HL-60/S4 (cell line): ENCODE results near the gene DYSF.

Experiments
- in situ Hi-C: fragments of 300-500 bp; cut with MboI; formaldehyde crosslinking; loops from 2 replicates; pipeline ENCODE4 v1.14.3; 2022; ENCODE audit warnings: low sequenced_read_pairs

The DYSF gene

GRCh38 chr2:71498261-71498701, 44.9 kb downstream of the DYSF start:
- in situ Hi-C loops: no loop called here

GRCh38 chr2:71499691-71500090, 46.3 kb downstream of the DYSF start:
- in situ Hi-C loops: no loop called here

DNA sequence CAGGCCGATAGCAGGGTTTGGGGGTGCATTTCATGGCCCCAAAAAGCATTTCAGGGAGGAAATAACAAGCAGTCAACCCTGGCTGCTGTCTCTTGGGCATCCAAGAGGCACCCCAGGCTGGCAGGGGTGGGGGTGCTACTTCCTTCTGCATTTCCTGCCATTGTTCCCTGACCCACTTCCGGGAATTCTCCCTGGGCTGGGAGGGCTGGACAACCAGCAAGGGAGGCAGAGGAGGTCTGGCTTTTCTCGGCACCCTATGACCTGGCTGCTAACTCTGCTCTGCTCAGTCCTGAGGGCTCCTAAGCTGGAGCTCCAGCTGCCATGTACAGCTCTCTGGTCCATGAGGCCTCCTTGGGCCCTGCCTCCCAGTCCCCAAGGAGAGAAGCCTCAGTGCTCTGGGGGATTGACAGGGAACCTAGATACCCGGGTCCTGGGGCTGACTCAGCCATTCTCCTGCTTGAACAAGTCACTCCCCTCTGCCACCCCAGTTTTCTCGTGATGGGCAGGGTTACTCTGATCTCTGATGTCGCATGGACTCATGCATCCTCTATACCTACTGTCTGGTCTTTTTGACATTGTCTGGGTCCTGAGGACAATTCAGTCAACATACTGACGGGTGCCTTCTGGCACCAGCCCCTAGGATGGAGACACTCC, 47.2 kb downstream of the DYSF start:
- in situ Hi-C loops: no loop called here

GRCh38 chr2:71502941-71503738, 49.8 kb downstream of the DYSF start:
- in situ Hi-C loops: no loop called here

DNA sequence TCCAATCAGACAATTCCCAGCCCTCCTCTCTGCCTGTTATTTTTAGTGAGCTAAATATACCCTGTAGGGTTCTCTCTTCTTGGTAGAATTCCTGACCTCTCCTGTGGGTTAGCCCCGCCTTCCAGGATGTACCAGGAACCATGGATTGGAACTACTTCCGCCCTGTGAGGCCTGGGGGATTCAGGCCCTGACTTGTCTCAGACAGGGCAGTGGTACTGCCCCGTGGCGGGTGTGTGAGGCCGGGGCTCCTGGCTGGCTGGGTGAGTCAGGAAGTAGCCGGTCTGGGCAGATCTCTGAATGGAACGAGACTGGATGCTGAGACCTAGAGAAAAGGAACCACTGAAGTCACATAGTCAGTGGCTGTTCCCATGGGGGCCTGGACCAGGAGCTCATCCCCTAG, 50.5 kb downstream of the DYSF start:
- in situ Hi-C loops: no loop called here

GRCh38 chr2:71504611-71505010, 51.2 kb downstream of the DYSF start:
- in situ Hi-C loops: no loop called here

GRCh38 chr2:71505086-71505769, 51.9 kb downstream of the DYSF start:
- in situ Hi-C loops: no loop called here

DNA sequence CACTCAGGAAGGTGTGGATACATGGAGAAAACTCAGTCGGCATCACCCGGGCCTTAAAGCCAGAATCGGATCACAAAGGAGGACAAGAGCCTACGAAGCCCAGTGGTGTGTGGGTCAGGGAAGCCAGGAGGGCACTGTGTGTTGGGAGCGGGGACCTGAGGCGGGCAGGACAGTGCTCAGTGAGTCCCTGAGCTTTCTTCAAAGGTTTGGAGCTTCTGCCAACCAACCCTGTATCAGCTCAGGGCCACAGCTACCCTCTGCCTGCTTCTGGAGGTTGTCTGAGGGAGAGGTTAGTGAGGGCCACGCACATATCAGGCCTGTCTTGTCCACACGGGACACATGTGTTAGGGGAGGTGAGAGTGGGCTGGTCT, 52.4 kb downstream of the DYSF start:
- in situ Hi-C loops: no loop called here

- in situ Hi-C loops: no loop called here
Measured at GRCh38 chr2:71506222-71507153, 53.1 kb downstream of the DYSF start.

DNA sequence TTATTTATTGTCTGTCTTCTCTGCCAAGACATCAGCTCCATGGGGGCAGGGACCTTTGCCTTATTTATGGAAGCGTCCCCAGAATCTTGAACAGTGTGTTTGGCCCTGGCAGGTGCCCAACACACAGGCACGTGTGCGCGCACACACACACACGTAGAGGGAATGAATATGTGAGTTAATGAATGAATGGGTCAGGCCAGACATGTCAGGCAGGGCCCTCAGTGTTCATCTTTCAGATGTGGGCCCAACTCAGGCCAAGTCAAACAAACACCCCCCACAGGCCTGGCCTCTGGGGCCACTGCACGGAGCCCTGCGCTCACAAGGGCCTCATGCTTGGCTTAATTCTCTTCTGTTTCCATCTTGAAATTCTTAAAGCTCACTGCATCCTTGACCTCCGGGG, 54.1 kb downstream of the DYSF start:
- in situ Hi-C loops: no loop called here

DNA sequence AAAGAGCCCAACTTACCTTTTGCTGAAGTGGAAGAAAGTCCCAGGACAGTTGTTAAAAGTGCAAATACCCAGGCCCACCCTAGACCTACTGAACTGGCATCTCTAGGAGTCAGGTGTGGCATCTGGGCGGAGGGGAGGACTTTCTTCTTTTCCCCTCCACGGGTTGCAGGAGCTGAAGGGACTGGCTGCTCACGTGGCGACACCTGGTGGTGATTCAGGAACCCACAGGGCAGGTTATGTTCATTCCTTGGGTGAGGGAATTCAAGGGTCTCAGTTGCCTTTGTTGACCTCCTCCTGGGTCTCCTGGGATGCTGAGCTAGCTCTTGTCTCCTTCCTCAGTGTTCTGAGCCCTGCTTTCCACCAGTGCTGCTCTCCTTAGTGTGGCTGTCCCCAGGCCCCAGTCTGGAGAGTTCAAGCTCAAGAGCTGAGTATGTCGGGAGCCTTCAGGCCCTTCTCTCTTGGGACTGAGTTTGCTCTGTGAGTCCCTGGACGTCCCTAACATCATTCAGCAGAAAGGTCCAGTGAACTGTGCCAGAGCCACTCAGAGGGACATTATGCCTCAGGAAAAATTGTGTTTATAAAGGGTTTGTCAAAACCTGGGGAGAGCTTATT, 56.9 kb downstream of the DYSF start:
- in situ Hi-C loops: loop anchor here (10.0 kb wide), 1 partner anchor 216 kb away; no protein-coding TSS in a partner anchor

- in situ Hi-C loops: loop anchor here (10.0 kb wide), 1 partner anchor 216 kb away; no protein-coding TSS in a partner anchor
Measured at GRCh38 chr2:71510938-71511337, 57.6 kb downstream of the DYSF start.

DNA sequence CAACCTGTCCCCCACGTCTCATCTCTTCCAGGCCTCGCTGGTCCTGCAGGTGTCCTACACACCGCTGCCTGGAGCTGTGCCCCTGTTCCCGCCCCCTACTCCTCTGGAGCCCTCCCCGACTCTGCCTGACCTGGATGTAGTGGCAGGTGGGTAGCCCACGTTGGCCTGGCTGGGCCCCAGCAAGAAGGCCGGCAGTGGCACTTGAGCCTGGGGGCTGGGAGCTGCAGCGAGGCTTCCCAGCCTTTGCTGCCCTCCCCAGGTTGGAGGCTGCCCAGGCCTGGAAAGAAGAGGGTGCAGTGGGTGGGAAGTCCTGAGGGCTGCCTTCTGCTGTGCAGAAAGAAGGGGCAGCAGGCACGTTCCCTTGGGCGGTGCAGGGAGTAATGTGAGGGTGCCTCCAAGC, 58.4 kb downstream of the DYSF start:
- in situ Hi-C loops: loop anchor here (10.0 kb wide), 1 partner anchor 217 kb away; no protein-coding TSS in a partner anchor

DNA sequence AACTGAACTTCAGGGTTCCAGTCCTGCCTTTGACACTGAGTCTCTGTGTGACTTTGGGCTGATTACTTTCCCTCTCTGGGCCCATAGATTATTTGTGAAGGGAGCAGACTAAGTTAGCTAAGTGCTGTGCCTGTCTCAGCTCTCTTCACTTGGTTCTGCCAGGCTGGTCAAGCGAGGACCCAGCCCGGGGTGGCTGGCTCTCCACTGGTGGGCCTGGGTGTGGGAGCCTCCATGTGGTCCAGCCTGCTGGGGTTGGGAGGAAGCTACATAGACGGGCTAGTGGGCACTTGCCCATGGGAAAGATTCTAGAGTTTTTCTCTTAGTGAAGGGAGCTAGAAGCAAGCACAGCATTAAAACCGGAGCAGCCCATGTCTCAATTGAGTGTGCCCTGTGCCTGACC, 59.0 kb downstream of the DYSF start:
- in situ Hi-C loops: loop anchor here (10.0 kb wide), 1 partner anchor 218 kb away; no protein-coding TSS in a partner anchor

DNA sequence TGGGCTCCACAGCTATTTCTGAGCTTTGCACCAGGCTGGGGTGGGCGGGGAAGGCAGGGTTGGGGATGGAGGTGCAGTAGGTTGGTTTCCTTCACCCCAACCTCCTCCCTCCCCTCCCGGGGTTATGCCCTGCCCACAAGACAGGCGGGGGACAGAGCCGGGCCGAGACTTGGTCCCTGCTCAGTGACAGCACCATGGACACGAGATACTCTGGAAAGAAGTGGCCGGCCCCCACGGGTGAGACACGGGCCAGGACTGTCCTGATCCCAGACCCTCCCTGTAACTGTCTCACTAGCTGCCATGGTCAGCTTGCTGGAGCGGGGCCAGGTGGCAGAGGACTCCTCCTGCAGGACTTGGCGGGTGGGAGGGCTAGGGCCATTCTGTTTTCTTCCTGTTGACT, 59.7 kb downstream of the DYSF start:
- in situ Hi-C loops: loop anchor here (10.0 kb wide), 1 partner anchor 218 kb away; no protein-coding TSS in a partner anchor

DNA sequence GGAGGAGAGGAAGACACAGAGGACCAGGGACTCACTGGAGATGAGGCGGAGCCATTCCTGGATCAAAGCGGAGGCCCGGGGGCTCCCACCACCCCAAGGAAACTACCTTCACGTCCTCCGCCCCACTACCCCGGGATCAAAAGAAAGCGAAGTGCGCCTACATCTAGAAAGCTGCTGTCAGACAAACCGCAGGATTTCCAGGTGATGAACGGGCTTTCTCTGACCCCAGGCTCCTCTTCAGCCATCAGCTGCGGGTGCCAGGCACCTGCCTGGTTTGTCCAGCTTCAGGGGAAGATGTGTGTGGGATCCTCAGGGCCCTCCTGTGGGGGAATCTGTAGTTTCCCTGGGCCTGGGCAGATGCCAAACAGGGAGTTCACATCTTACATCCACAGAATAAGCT, 60.4 kb downstream of the DYSF start:
- in situ Hi-C loops: loop anchor here (10.0 kb wide), 1 partner anchor 219 kb away; no protein-coding TSS in a partner anchor

- in situ Hi-C loops: loop anchor here (10.0 kb wide), 1 partner anchor 222 kb away; no protein-coding TSS in a partner anchor
Measured at GRCh38 chr2:71516253-71516888, 63.0 kb downstream of the DYSF start.

GRCh38 chr2:71517851-71518250, 64.5 kb downstream of the DYSF start:
- in situ Hi-C loops: loop anchor here (10.0 kb wide), 1 partner anchor 223 kb away; no protein-coding TSS in a partner anchor

DNA sequence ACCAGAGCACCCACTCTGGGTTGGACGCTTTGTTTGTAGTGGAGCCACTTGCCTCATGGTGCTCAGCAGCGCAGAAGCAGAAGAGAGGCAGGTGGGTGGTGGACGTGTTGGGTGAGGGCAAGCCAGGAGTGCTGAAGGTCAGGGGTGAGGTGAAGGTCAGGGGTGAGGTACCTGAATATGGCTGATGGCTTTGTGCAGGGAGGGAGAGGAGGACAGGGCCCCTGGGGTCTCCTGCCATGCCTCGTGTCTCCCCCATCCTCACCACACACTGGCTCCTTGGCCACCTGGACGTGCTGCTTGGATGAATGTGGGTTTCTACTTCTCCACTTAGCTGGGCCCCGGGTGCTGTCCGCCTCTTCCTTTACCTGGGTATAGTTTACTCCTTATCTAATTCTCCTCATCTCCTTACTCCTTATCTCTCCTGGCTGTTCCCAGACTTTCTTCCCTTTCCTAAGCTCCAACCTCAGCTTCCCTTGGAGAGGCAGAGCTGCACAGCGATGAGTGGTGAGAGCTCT, 68.1 kb downstream of the DYSF start:
- in situ Hi-C loops: no loop called here
